ENCODE measurements around the gene SAP30L.

GRCh38 chr5:154503698-154504039 is 57.9 kb downstream of the SAP30L start:
- TF ChIP-seq CTCF (IDR thresholded peaks at IDR 0.05 in 8 of 11, conservative IDR thresholded peaks at IDR 0.05 in 3 of 11) (no peak), POLR2A (IDR thresholded peaks at IDR 0.05) (no peak)
